K562 (cell line): ENCODE results near the gene ROMO1. TPM values are rescaled to one million over a fixed set of nuclear protein-coding genes. Genes with fewer than 3 reads are reported as not detected.

Experiments
- EHMT2 ChIP-seq: fragments of 450-650 bp; IDR thresholded peaks from 2 replicates; pipeline ENCODE4 v1.6.1; 2018; ENCODE audit warnings: antibody characterized with exemption
- FOXM1 ChIP-seq, 2 experiments: fragments of 450-650 bp in 1 of 2; sonication (generic) in 1 of 2; formaldehyde crosslinking in 1 of 2; IDR thresholded peaks; 2 replicates each; pipeline versions ENCODE4 v1.6.1 to v1.9.0; 2017 to 2022; ENCODE audit warnings: low read depth in 2 of 2, mild to moderate bottlenecking in 2 of 2, missing genetic modification reagents in 1 of 2, moderate library complexity in 1 of 2
- GATAD2A ChIP-seq: fragments of 450-650 bp; IDR thresholded peaks from 2 replicates; pipeline ENCODE4 v1.6.1; 2017
- MAZ ChIP-seq, 2 experiments: fragments of 450-650 bp in 1 of 2; sonication (generic) in 1 of 2; formaldehyde crosslinking; IDR thresholded peaks in 1 of 2; conservative IDR thresholded peaks in 1 of 2; 2 replicates each; pipeline versions ENCODE4 v1.4.0 to v1.5.0; 2020; ENCODE audit warnings: mild to moderate bottlenecking in 1 of 2, missing genetic modification reagents in 1 of 2
- PHB2 ChIP-seq: fragments of 450-650 bp; IDR thresholded peaks from 2 replicates; pipeline ENCODE4 v1.6.1; 2017; ENCODE audit warnings: low read depth
- POLR2B ChIP-seq: fragments of 450-650 bp; IDR thresholded peaks from 2 replicates; pipeline ENCODE4 v1.6.1; 2018; ENCODE audit warnings: low read depth; ENCODE audit not compliant: partially characterized antibody
- SMARCA5 ChIP-seq: fragments of 450-650 bp; IDR thresholded peaks from 2 replicates; pipeline ENCODE4 v1.6.1; 2016
- ZNF77 ChIP-seq: fragments of 250-450 bp; sonication (Bioruptor Pico); IDR thresholded peaks from 2 replicates; pipeline ENCODE4 v1.5.0; 2020
- polyA plus RNA-seq, 8 experiments: library from polyadenylated mRNA; depleted of rRNA in 4 of 8; stranded (reverse) in 5 of 8; unstranded in 3 of 8; fragments of >200 nt; fragmentation: Nextera tagmentation in 2 of 8; fragmentation: Illumina TruSeq in 1 of 8; extraction: Ambion mirVana in 2 of 8; extraction: Trizol in 1 of 8; gene quantifications; 2 replicates each; pipeline versions ENCODE4 v1.2.1 to v1.2.3, GENCODE V29; 2011 to 2014; ENCODE audit warnings: inconsistent platforms in 1 of 8, missing spikeins in 1 of 8
- total RNA-seq, 7 experiments: library from RNA; depleted of rRNA in 6 of 7; stranded (reverse); fragments of >200 nt in 6 of 7; fragmentation: Illumina TruSeq in 2 of 7; extraction: Trizol in 2 of 7; gene quantifications; 2 replicates each; pipeline versions ENCODE4 v1.2.1 to v1.2.3, GENCODE V29; 2011 to 2021; ENCODE audit warnings: low replicate concordance in 1 of 7
- TF ChIP-seq, protein P1 (sequence below), 2 experiments: fragments of 450-650 bp in 1 of 2; IDR thresholded peaks; 2 replicates each; pipeline ENCODE4 v1.6.1; 2011 to 2017; ENCODE audit warnings: low read depth in 2 of 2, antibody characterized with exemption in 1 of 2, borderline replicate concordance in 1 of 2, low read length in 1 of 2, mild to moderate bottlenecking in 1 of 2, mixed read lengths in 1 of 2; ENCODE audit not compliant: control insufficient read depth in 1 of 2
- TF ChIP-seq, protein P2 (sequence below): fragments of 450-650 bp; IDR thresholded peaks from 2 replicates; pipeline ENCODE4 v1.6.1; 2016; ENCODE audit warnings: low read depth
- TF ChIP-seq, protein P3 (sequence below): fragments of 450-650 bp; IDR thresholded peaks from 2 replicates; pipeline ENCODE4 v1.6.1; 2016; ENCODE audit warnings: borderline replicate concordance

Gene ROMO1
- total and polyA plus RNA-seq, 9 of the 15 experiments (the other 6 are each of a cell fraction or from before 2014, with no cell fraction given): 31.8 to 741 (median 226) TPM

DNA sequence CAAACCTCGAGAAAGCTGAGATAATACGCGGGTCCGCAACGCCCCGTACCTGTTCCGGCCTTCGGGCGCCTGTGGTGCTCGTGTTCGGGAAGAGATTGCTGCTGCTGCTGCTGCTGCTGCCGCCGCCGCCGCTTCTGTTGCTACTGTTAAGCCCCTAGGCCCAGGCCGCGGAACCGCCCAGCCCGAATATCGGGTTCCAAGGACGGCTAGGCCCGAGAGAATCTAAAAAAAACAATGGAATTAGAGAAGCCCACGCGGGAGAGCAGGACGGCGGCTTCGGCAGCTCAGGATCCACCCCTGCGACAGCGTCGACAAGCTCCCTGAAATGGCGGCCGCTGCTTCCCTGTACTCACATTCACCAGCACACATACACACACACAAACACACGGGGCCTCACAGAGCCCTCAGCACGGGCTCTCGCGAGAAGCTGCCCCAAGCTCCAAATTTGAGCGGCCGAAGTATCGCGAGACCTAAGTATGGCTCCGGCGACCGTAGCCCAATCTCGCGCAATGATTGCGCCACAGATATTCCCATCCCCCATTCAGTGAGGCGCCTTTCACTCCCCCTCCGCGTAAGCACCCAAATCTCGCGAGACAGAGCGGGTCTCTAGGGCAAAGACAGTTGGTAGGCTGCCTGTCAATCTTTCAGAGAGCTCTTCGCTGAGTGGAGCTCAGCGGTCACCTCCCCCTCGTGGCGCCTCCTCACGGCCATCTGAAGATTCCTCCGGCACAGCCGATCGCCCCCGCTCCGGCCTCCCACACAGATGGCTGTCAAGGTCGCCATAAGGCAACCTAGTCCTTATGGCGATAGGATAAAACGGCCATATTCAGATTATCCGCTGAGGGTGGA, 42.9 kb downstream of the ROMO1 start, which contains the start of gene RBM39 (continued):
- TF ChIP-seq, protein P1, sequence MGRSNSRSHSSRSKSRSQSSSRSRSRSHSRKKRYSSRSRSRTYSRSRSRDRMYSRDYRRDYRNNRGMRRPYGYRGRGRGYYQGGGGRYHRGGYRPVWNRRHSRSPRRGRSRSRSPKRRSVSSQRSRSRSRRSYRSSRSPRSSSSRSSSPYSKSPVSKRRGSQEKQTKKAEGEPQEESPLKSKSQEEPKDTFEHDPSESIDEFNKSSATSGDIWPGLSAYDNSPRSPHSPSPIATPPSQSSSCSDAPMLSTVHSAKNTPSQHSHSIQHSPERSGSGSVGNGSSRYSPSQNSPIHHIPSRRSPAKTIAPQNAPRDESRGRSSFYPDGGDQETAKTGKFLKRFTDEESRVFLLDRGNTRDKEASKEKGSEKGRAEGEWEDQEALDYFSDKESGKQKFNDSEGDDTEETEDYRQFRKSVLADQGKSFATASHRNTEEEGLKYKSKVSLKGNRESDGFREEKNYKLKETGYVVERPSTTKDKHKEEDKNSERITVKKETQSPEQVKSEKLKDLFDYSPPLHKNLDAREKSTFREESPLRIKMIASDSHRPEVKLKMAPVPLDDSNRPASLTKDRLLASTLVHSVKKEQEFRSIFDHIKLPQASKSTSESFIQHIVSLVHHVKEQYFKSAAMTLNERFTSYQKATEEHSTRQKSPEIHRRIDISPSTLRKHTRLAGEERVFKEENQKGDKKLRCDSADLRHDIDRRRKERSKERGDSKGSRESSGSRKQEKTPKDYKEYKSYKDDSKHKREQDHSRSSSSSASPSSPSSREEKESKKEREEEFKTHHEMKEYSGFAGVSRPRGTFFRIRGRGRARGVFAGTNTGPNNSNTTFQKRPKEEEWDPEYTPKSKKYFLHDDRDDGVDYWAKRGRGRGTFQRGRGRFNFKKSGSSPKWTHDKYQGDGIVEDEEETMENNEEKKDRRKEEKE (IDR thresholded peaks at IDR 0.05; ENCODE audit: borderline replicate concordance in 1 of 2, control insufficient read depth in 1 of 2, low read depth in 2 of 2, low read length in 1 of 2): no peak
- peak; percentile 82 to 92 for TF ChIP-seq MAZ (CRISPR knock-in tag; conservative IDR thresholded peaks at IDR 0.05 in 1 of 2, IDR thresholded peaks at IDR 0.05 in 1 of 2)
- no peak for TF ChIP-seq ZNF77 (CRISPR knock-in tag)
- TF ChIP-seq, protein P2, sequence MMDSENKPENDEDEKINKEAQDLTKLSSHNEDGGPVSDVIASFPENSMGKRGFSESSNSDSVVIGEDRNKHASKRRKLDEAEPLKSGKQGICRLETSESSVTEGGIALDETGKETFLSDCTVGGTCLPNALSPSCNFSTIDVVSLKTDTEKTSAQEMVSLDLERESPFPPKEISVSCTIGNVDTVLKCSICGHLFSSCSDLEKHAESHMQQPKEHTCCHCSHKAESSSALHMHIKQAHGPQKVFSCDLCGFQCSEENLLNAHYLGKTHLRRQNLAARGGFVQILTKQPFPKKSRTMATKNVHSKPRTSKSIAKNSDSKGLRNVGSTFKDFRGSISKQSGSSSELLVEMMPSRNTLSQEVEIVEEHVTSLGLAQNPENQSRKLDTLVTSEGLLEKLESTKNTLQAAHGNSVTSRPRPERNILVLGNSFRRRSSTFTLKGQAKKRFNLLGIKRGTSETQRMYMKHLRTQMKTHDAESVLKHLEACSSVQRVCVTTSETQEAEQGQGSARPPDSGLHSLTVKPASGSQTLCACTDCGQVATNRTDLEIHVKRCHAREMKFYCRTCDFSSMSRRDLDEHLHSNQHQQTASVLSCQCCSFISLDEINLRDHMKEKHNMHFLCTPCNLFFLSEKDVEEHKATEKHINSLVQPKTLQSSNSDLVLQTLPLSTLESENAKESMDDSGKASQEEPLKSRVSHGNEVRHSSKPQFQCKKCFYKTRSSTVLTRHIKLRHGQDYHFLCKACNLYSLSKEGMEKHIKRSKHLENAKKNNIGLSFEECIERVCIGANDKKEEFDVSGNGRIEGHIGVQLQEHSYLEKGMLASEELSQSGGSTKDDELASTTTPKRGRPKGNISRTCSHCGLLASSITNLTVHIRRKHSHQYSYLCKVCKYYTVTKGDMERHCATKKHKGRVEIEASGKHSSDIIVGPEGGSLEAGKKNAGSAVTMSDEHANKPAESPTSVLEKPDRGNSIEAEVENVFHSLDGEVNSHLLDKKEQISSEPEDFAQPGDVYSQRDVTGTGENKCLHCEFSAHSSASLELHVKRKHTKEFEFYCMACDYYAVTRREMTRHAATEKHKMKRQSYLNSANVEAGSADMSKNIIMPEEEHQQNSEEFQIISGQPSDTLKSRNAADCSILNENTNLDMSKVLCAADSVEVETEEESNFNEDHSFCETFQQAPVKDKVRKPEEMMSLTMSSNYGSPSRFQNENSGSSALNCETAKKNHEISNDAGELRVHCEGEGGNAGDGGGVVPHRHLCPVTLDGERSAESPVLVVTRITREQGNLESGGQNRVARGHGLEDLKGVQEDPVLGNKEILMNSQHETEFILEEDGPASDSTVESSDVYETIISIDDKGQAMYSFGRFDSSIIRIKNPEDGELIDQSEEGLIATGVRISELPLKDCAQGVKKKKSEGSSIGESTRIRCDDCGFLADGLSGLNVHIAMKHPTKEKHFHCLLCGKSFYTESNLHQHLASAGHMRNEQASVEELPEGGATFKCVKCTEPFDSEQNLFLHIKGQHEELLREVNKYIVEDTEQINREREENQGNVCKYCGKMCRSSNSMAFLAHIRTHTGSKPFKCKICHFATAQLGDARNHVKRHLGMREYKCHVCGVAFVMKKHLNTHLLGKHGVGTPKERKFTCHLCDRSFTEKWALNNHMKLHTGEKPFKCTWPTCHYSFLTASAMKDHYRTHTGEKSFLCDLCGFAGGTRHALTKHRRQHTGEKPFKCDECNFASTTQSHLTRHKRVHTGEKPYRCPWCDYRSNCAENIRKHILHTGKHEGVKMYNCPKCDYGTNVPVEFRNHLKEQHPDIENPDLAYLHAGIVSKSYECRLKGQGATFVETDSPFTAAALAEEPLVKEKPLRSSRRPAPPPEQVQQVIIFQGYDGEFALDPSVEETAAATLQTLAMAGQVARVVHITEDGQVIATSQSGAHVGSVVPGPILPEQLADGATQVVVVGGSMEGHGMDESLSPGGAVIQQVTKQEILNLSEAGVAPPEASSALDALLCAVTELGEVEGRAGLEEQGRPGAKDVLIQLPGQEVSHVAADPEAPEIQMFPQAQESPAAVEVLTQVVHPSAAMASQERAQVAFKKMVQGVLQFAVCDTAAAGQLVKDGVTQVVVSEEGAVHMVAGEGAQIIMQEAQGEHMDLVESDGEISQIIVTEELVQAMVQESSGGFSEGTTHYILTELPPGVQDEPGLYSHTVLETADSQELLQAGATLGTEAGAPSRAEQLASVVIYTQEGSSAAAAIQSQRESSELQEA: no peak
- no peak for TF ChIP-seq EHMT2
- TF ChIP-seq, protein P3, sequence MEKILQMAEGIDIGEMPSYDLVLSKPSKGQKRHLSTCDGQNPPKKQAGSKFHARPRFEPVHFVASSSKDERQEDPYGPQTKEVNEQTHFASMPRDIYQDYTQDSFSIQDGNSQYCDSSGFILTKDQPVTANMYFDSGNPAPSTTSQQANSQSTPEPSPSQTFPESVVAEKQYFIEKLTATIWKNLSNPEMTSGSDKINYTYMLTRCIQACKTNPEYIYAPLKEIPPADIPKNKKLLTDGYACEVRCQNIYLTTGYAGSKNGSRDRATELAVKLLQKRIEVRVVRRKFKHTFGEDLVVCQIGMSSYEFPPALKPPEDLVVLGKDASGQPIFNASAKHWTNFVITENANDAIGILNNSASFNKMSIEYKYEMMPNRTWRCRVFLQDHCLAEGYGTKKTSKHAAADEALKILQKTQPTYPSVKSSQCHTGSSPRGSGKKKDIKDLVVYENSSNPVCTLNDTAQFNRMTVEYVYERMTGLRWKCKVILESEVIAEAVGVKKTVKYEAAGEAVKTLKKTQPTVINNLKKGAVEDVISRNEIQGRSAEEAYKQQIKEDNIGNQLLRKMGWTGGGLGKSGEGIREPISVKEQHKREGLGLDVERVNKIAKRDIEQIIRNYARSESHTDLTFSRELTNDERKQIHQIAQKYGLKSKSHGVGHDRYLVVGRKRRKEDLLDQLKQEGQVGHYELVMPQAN: peak; percentile 41; the same call in 1 of the 2 replicates
- TF ChIP-seq SMARCA5: no peak
- TF ChIP-seq POLR2B: peak; percentile 92
- no peak for TF ChIP-seq PHB2
- TF ChIP-seq GATAD2A: no peak
- no peak for TF ChIP-seq FOXM1 (IDR thresholded peaks at IDR 0.05; ENCODE audit: low read depth)
- TF ChIP-seq FOXM1 (CRISPR knock-in tag; IDR thresholded peaks at IDR 0.05; ENCODE audit: low read depth): no peak
